HG02884 (cell line): Measurements from ENCODE around the gene PLA2G4B.

Experiments used
- ATAC-seq: cut with Tn5 transposase; IDR thresholded peaks from one replicate; pipeline ENCODE4 v1.9.1; 2021; ENCODE audit warnings: mild to moderate bottlenecking, moderate library complexity; ENCODE audit not compliant: unreplicated experiment

The PLA2G4B gene

GRCh38 chr15:41838400-41838897, at the start of gene PLA2G4B:
PLA2G4B (plus strand) TSS chr15:41838847; CDS start chr15:41838914, 67 bp downstream.
- ATAC-seq = no peak

- no peak for ATAC-seq
Measured at GRCh38 chr15:41789236-41789635, 49.4 kb upstream of the PLA2G4B start.

- ATAC-seq = no peak
Measured at GRCh38 chr15:41789662-41790061, 49.0 kb upstream of the PLA2G4B start.

GRCh38 chr15:41790169-41790568, 48.5 kb upstream of the PLA2G4B start:
- no peak for ATAC-seq

- ATAC-seq = no peak
Measured at GRCh38 chr15:41790756-41791546, 47.7 kb upstream of the PLA2G4B start.

- ATAC-seq = no peak
Measured at GRCh38 chr15:41791547-41791937, 47.1 kb upstream of the PLA2G4B start.

- no peak for ATAC-seq
Measured at GRCh38 chr15:41792000-41792637, 46.5 kb upstream of the PLA2G4B start.

- no peak for ATAC-seq
Measured at GRCh38 chr15:41794081-41794480, 44.6 kb upstream of the PLA2G4B start.

- no peak for ATAC-seq
Measured at GRCh38 chr15:41795996-41796856, 42.4 kb upstream of the PLA2G4B start.

GRCh38 chr15:41797201-41797944, 41.3 kb upstream of the PLA2G4B start:
- ATAC-seq = no peak

GRCh38 chr15:41798607-41799487, 39.8 kb upstream of the PLA2G4B start:
- ATAC-seq = no peak

GRCh38 chr15:41799488-41799805, 39.2 kb upstream of the PLA2G4B start:
- no peak for ATAC-seq

GRCh38 chr15:41801185-41801584, 37.5 kb upstream of the PLA2G4B start:
- ATAC-seq = no peak

GRCh38 chr15:41801850-41802455, 36.7 kb upstream of the PLA2G4B start:
- no peak for ATAC-seq

GRCh38 chr15:41804361-41804760, 34.3 kb upstream of the PLA2G4B start:
- ATAC-seq = no peak

GRCh38 chr15:41804916-41805666, 33.6 kb upstream of the PLA2G4B start:
- no peak for ATAC-seq

- ATAC-seq = no peak
Measured at GRCh38 chr15:41805711-41806110, 32.9 kb upstream of the PLA2G4B start.

GRCh38 chr15:41806291-41807181, 32.1 kb upstream of the PLA2G4B start:
- no peak for ATAC-seq
